GM12873 (cell line): ENCODE measurements around the gene COPB2.

Experiments used
- TF ChIP-seq, protein P1 (sequence below): IDR thresholded peaks from 2 replicates; pipeline ENCODE4 v1.5.1; 2012; ENCODE audit warnings: low read depth, mild to moderate bottlenecking, moderate library complexity, low read length, control low read depth; ENCODE audit not compliant: insufficient read depth; ENCODE audit errors: missing control alignments

The COPB2 gene

DNA sequence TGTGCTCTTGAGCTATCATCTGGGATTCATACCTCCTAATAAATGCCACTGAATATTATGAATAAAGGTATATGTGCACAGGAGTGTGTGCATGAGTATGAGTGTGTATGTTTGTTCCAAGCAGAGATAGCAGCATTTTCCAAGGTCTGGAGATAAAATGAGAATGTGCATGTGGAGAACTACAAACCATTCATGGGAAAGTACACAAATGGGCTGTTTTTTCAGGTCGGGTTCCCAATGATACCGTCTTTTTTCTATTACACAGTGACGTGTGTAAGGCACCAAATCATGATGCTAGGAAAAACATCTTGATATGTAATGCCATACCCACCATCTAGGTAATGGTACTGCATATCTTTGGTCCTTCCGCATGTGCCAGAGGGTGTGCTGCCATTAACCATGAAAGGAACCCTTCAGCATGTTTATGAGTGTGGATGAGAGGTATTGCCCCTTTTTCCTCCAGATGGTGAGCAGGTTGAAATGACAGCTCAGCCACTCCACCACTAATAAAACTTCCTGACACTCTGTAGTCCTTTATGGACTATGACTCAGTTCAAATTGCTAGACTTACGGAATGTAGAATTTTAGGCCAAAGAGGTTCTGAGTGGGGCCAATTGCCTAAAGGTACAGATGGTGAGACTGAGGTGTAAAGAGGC is 36.4 kb upstream of the COPB2 start:
- TF ChIP-seq, protein P1, sequence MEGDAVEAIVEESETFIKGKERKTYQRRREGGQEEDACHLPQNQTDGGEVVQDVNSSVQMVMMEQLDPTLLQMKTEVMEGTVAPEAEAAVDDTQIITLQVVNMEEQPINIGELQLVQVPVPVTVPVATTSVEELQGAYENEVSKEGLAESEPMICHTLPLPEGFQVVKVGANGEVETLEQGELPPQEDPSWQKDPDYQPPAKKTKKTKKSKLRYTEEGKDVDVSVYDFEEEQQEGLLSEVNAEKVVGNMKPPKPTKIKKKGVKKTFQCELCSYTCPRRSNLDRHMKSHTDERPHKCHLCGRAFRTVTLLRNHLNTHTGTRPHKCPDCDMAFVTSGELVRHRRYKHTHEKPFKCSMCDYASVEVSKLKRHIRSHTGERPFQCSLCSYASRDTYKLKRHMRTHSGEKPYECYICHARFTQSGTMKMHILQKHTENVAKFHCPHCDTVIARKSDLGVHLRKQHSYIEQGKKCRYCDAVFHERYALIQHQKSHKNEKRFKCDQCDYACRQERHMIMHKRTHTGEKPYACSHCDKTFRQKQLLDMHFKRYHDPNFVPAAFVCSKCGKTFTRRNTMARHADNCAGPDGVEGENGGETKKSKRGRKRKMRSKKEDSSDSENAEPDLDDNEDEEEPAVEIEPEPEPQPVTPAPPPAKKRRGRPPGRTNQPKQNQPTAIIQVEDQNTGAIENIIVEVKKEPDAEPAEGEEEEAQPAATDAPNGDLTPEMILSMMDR, result no peak

- TF ChIP-seq, protein P1, result no peak
Measured at GRCh38 chr3:139423232-139423631, 33.8 kb upstream of the COPB2 start.

DNA sequence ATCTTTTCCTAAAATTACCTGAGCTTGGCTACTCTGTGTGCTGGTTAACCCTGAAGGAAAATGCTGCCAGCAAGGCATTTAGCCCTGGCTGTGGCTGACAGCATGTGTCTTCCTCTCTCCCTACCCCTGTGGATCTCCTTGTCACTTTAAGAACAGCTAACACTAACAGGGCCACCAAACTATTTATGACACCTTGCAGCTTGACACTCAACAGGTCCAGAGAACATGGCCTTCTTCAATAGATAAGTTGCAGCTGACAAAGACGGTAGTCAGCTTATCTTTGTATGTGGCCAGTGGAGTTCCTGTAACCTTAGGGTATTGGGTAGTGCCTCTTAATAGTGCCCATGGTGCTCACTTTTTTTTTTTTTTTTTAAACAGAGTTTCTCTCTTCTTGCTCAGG is 32.0 kb upstream of the COPB2 start:
- TF ChIP-seq, protein P1, result no peak

GRCh38 chr3:139421040-139421439 is 31.6 kb upstream of the COPB2 start:
- TF ChIP-seq, protein P1, result no peak

DNA sequence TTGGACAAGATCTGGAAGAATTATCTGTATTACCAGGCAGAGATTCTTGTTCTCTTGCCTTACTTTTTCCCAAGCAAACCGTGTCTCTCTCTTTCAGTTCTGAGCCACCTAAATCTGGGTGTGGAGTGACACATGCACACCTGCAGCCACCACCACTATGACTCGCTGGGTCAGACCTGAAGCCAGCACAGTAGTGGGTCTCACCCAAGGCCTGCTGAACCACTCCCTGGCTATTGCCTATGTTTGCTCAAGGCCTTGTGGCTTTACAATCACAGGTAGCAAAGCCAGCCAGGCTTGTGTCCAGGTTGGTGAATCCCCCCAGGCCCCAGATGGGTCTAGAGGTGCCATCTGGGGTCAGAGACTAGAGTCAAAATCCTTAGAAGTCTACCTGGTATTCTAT is 28.7 kb upstream of the COPB2 start:
- TF ChIP-seq, protein P1, result no peak

DNA sequence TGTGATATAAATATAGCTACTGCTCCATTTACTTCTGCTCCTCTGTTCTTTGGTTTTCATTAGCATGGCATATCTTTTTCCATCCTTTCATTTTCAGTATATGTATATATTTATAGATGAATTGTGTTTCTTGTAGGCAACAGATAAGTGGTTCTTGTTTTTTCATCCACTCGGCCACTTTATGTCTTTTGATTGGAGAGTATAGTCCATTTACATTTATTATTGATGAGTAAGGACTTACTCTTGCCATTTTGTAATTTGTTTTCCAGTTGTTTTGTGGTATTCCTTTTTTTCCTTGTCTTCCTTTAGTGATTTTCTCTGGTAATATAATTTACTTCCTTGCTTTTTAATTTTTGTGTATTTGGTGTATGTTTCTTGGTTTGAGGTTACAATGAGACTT is 26.8 kb upstream of the COPB2 start:
- TF ChIP-seq, protein P1, result no peak

DNA sequence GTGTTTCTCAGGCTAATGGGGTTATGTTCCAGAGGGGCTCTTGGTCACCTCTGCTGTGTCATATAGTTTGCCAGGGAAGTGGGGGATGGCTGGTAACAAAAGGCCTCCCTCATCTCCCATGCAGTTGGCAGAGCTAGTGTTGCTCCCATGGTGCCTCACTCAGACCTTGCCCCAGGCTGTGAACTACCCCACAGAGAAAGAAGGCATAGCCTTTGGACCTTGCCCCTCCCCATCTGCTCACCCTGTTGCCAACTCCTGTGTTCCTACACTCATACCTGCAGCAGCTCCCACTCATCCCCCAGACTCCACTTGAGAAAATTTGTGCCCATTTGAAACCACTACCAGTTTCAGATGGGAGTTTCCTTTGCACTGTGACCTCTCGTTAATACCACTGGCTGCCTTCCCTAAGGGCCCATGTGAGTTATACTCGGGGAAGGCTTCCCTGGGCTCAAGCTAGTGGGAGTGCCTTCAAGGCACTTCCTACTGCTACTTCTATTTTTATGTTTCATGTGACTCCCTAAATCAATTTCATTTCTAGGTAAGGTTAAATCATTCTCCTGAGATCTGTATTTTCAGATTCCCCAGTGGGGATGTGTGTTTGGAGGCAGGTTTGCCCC is 25.3 kb upstream of the COPB2 start:
- TF ChIP-seq, protein P1, result no peak
